Gastrocnemius medialis (tissue), 4 donors: Measurements from ENCODE around the gene ALK. TPM values are rescaled to one million over a fixed set of nuclear protein-coding genes. Genes with fewer than 3 reads are reported as not detected.

Experiments used
- ATAC-seq, 2 donors: fragments of 150-250 bp; one replicate each; pipeline ENCODE4 v1.9.1; 2016
- DNase-seq, 2 donors: peaks; one replicate each; pipeline ENCODE4 v3.0.0-alpha.2; 2019
- H3K27ac ChIP-seq, 4 donors: fragments of 200-600 bp; sonication (generic); 1 replicate in 1 of 4; 2 replicates in 3 of 4; pipeline ENCODE4 v1.5.1; 2016 to 2018; ENCODE audit warnings: mild to moderate bottlenecking in 2 of 4, moderate library complexity in 1 of 4
- H3K27me3 ChIP-seq, 3 donors: fragments of 200-600 bp; sonication (generic) in 2 of 3; 1 replicate in 1 of 3; 2 replicates in 2 of 3; pipeline versions ENCODE4 v1.5.1 to v1.6.0; 2016 to 2019; ENCODE audit warnings: mild to moderate bottlenecking in 1 of 3, moderate library complexity in 1 of 3
- H3K36me3 ChIP-seq, 2 donors: fragments of 200-600 bp; sonication (generic) in 1 of 2; one replicate each; pipeline ENCODE4 v1.5.1; 2017 to 2018
- H3K4me1 ChIP-seq, 2 donors: fragments of 200-600 bp; sonication (generic) in 1 of 2; one replicate each; pipeline ENCODE4 v1.5.1; 2016 to 2017; ENCODE audit warnings: mild to moderate bottlenecking in 2 of 2
- H3K4me3 ChIP-seq, 4 donors: fragments of 200-600 bp; sonication (generic) in 3 of 4; 1 replicate in 1 of 4; 2 replicates in 3 of 4; pipeline ENCODE4 v1.5.1; 2016 to 2019; ENCODE audit warnings: mild to moderate bottlenecking in 2 of 4
- H3K9me3 ChIP-seq, 3 donors: fragments of 200-600 bp; sonication (generic) in 2 of 3; 1 replicate in 1 of 3; 2 replicates in 2 of 3; pipeline ENCODE4 v1.5.1; 2016 to 2019
- POLR2A ChIP-seq, 2 donors: fragments of 450-650 bp; IDR thresholded peaks; one replicate each; pipeline ENCODE4 v1.6.1; 2017; ENCODE audit warnings: antibody characterized with exemption in 2 of 2, mild to moderate bottlenecking in 2 of 2, moderate library complexity in 2 of 2
- in situ Hi-C, 4 donors: fragments of 200-750 bp; cut with MboI; loops; one replicate each; pipeline versions ENCODE4 v1.15.0 to v1.8.0; 2017; ENCODE audit warnings: low sequenced_read_pairs in 4 of 4
- intact Hi-C: fragments of 100-400 bp; cut with DNase I; formaldehyde crosslinking; loops from one replicate; pipeline ENCODE4 v1.15.1; 2023; ENCODE audit warnings: low total_unique reads
- total RNA-seq, 4 donors: library from RNA; depleted of rRNA; stranded (reverse); fragments of >200 nt; gene quantifications; one replicate each; pipeline versions ENCODE4 v1.1.0 to v1.2.3, GENCODE V29; 2016
- TF ChIP-seq, protein P1 (sequence below), 5 experiments: fragments of 450-650 bp in 3 of 5; fragments of 200-600 bp in 2 of 5; sonication (generic) in 2 of 5; IDR thresholded peaks in 4 of 5; conservative IDR thresholded peaks in 1 of 5; 1 replicate in 4 of 5; 2 replicates in 1 of 5; pipeline ENCODE4 v1.5.1; 2016 to 2019; ENCODE audit warnings: antibody characterized with exemption in 5 of 5, mild to moderate bottlenecking in 3 of 5, moderate library complexity in 3 of 5

ALK gene
- total RNA-seq, 4 donors from 2014 or later: not detected

DNA sequence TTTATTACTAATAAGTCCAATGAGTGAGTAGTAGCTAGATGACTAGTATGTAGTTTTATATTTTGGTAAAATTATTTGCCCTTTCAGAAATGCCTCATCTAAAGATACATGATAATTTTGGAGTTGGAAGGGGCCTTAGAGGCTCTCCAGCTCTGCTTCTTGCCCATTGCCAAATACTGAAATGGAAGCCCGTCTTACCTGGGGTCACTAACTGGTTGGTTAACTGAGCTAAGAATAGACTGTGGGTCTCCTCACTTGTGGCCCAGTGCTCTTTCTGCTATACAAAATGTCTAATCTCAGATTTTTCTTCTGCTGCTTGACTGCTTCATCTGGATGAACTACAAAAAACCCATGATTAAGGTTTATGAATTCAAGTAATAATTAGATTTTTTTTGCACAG, 739.1 kb downstream of the ALK start:
- in situ Hi-C loops: loop anchor here in 3 of 4 donors (25.0 kb wide), 1 partner anchor 370 kb away; the partner anchor contains the start of gene SPDYA (in 3 of the 3)
- TF ChIP-seq, protein P1, sequence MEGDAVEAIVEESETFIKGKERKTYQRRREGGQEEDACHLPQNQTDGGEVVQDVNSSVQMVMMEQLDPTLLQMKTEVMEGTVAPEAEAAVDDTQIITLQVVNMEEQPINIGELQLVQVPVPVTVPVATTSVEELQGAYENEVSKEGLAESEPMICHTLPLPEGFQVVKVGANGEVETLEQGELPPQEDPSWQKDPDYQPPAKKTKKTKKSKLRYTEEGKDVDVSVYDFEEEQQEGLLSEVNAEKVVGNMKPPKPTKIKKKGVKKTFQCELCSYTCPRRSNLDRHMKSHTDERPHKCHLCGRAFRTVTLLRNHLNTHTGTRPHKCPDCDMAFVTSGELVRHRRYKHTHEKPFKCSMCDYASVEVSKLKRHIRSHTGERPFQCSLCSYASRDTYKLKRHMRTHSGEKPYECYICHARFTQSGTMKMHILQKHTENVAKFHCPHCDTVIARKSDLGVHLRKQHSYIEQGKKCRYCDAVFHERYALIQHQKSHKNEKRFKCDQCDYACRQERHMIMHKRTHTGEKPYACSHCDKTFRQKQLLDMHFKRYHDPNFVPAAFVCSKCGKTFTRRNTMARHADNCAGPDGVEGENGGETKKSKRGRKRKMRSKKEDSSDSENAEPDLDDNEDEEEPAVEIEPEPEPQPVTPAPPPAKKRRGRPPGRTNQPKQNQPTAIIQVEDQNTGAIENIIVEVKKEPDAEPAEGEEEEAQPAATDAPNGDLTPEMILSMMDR (IDR thresholded peaks at IDR 0.05 in 4 of 5, conservative IDR thresholded peaks at IDR 0.05 in 1 of 5): no peak
- no peak for TF ChIP-seq POLR2A (IDR thresholded peaks at IDR 0.05)

DNA sequence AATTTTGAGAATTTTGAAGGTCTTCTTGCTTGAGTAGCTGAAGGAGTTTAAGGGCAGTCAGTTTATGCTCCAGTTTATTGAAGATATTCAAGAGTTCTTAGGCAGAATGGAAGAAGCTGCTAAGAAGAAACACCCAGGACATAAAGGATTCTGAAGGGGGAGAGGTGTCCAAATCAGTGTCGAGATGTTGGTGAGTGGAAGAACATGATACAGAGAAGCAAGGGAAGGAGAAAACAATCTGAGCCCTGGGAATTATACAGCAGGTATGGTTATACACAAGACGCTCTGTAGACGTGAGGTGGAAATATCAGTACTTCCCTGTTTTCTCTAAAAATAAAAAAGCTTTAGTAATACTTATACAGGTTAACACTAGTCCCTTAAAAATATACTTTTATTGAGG, 746.0 kb downstream of the ALK start:
- Histone ChIP-seq H3K4me3 (peak overlapping the region; percentile 15 to 50 (median 42)), H3K36me3 (peaks cover 0 to 13% of the 10 kb centered on the region in 2 donors), H3K27me3 (no peaks in the 10 kb centered on the region), H3K9me3 (no peaks in the 10 kb centered on the region), H3K4me1 (peaks cover 7 to 12% of the 10 kb centered on the region in 2 donors), H3K27ac (peak overlapping the region; percentile 74 to 82 (median 80))
- DNase-seq: no peak
- TF ChIP-seq POLR2A (IDR thresholded peaks at IDR 0.05): no peak
- TF ChIP-seq, protein P1 (IDR thresholded peaks at IDR 0.05 in 4 of 5, conservative IDR thresholded peaks at IDR 0.05 in 1 of 5): no peak
- intact Hi-C loops: loop anchor here (5.0 kb wide), 2 partner anchors 63 to 163 kb away; no protein-coding TSS in a partner anchor
- ATAC-seq: peak; percentile 69 to 71
- in situ Hi-C loops: loop anchor here in 3 of 4 donors (25.0 kb wide), 1 partner anchor 363 kb away; the partner anchor contains the start of gene SPDYA (in 3 of the 3)

More for the DNA sequence above, 739.1 kb downstream of the ALK start:
- Histone ChIP-seq H3K27me3 (no peaks in the 10 kb centered on the region), H3K27ac (peak overlapping the region in 3 of 4 donors; percentile 25 to 48 (median 36)), H3K9me3 (no peaks in the 10 kb centered on the region), H3K4me1 (peaks cover 4 to 15% of the 10 kb centered on the region in 2 donors), H3K4me3 (no peak overlapping the region), H3K36me3 (peaks cover 0 to 21% of the 10 kb centered on the region in 2 donors)
- ATAC-seq (peak in 1 of 2 donors; percentile 78), DNase-seq (no peak)
- intact Hi-C loops: loop anchor here (10.0 kb wide), 1 partner anchor 1498 kb away; no protein-coding TSS in a partner anchor

DNA sequence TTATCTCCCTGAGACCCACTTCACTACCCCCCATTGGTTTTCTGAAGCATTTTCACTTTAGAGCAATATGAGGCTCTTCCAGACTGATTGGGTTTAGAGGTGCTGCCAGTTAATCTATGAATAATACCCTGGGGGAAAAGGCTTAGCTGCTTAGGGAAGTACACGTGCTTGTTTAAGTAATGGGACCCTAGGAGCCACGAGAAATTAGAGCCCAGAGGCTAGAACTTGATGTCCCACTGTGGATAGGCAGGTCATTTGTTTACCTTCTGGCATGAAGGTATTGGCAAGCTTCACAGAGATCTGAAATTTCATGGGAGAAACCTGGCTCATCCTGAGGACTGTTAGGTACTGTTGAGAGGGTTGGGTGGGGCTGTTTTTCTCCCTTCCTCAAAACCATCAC, 746.4 kb downstream of the ALK start:
- H3K4me1 ChIP-seq: peaks cover 7 to 13% of the 10 kb centered on the region in 2 donors
- H3K4me3 ChIP-seq: peak overlapping the region in 3 of 4 donors; percentile 38 to 50 (median 46)
- no peaks in the 10 kb centered on the region for H3K9me3 ChIP-seq
- TF ChIP-seq, protein P1 (IDR thresholded peaks at IDR 0.05 in 4 of 5, conservative IDR thresholded peaks at IDR 0.05 in 1 of 5): no peak
- peak in 1 of 2 donors; percentile 79 for TF ChIP-seq POLR2A (IDR thresholded peaks at IDR 0.05)
- peaks cover 0 to 13% of the 10 kb centered on the region in 2 donors for H3K36me3 ChIP-seq
- intact Hi-C loops: loop anchor here (5.0 kb wide), 2 partner anchors 63 to 163 kb away; no protein-coding TSS in a partner anchor
- ATAC-seq (peak; percentile 96 to 97), DNase-seq (peak; percentile 74 to 75)
- in situ Hi-C loops: loop anchor here in 3 of 4 donors (25.0 kb wide), 1 partner anchor 363 kb away; the partner anchor contains the start of gene SPDYA (in 3 of the 3)
- H3K27me3 ChIP-seq: no peaks in the 10 kb centered on the region
- peak overlapping the region; percentile 74 to 82 (median 80) for H3K27ac ChIP-seq

DNA sequence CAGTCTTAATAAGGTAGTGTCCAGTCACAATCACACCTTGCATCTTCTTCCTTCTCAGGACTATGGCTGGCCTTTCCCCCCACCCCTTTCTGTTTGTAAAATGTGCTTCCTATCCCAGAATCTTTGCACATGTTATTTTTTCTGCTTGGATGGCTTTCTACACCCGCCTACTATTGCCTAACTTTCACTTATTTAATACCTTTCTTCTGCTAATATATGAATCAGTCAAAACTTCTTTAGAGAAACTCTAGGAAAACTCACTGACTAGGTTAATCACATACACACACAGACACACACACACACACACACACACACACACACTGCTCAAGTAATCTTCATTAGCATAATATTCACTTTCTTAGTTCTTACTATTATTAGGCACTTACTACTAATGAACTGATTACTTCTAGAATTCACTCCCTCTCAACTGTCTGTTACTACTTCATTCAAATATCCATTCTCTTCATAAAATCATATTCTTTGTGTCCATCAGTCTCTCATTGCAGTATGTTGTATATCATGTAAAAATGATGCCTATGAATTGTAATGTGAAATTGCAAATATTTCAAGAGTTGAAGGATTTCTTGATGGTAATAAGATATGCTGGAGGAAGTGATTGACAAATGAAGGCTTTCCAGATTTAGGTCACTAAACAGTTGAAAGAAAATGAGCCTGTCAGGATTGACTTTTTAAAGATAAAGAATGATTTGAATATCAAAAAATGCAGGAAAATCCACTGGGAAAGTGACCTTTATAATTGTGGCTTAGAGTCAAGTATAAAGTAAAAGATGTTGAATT, 754.9 kb downstream of the ALK start:
- Histone ChIP-seq H3K9me3 (no peaks in the 10 kb centered on the region), H3K27me3 (no peaks in the 10 kb centered on the region), H3K27ac (peak overlapping the region; percentile 72 to 87 (median 80)), H3K36me3 (peaks cover 0 to 11% of the 10 kb centered on the region in 2 donors), H3K4me3 (no peak overlapping the region), H3K4me1 (peaks cover 22 to 26% of the 10 kb centered on the region in 2 donors)
- in situ Hi-C loops (no loop called here), intact Hi-C loops (no loop called here)
- DNase-seq (no peak), ATAC-seq (no peak)
- TF ChIP-seq, protein P1 (IDR thresholded peaks at IDR 0.05 in 4 of 5, conservative IDR thresholded peaks at IDR 0.05 in 1 of 5): no peak
- no peak for TF ChIP-seq POLR2A (IDR thresholded peaks at IDR 0.05)
